Measurements from ENCODE around the gene LGSN.

The LGSN gene

DNA sequence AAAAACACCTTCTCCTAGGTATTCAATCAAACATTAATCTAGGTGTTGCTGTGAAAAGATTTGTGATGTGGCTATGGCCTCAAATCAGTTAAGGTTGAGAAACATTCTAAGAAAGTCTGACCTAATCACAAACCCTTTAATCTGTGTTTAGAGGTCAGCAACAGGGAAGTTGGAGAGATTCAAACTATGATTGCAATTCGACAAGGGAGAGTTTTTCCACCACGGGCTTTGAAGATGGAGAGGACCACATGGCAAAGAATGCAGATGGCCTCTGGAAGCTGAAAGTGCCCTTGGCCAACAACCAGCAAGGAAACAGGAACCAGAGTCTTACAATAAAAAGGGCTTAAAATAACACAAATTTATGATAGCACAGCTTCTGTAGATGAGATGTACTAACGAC lies 29.6 kb upstream of the LGSN start:
- H3K18ac ChIP-seq (ENCODE audit: low read length): no peak overlapping the region
- H2BK5ac ChIP-seq (ENCODE audit: low read length): no peak overlapping the region
- no peak overlapping the region for H3K23ac ChIP-seq (ENCODE audit: low read depth, low read length, poor library complexity)
- H3K9ac ChIP-seq (ENCODE audit: low read depth, low read length, poor library complexity): no peak overlapping the region
- no peaks in the 10 kb centered on the region for H3K79me1 ChIP-seq (ENCODE audit: low read depth, low read length)
- H3K4me2 ChIP-seq (ENCODE audit: insufficient read depth, low read length, poor library complexity, severe bottlenecking): no peak overlapping the region
- H2BK120ac ChIP-seq (ENCODE audit: low read depth, low read length): no peak overlapping the region
- no peak overlapping the region for H2BK12ac ChIP-seq (ENCODE audit: low read length)
- no peak overlapping the region for H3K27ac ChIP-seq (replicated peaks; ENCODE audit: low read length)
- H3K4me1 ChIP-seq (ENCODE audit: control insufficient read depth in 2 of 2, insufficient read depth in 1 of 2, low read depth in 1 of 2, low read length in 2 of 2): no peaks in the 10 kb centered on the region
- H3K9me3 ChIP-seq (replicated peaks in 1 of 2; ENCODE audit: control insufficient read depth in 2 of 2, insufficient read depth in 1 of 2, low read depth in 1 of 2, low read length in 2 of 2): no peaks in the 10 kb centered on the region
- H3K4ac ChIP-seq (ENCODE audit: low read length): no peak overlapping the region
- H3K36me3 ChIP-seq (replicated peaks in 1 of 2; ENCODE audit: control insufficient read depth in 2 of 2, insufficient read depth in 2 of 2, low read length in 2 of 2): no peaks in the 10 kb centered on the region
- H2AFZ ChIP-seq (ENCODE audit: low read length): no peak overlapping the region
- no peak for DNase-seq (ENCODE audit: low spot score)
- H3K14ac ChIP-seq (ENCODE audit: low read length): no peak overlapping the region
- H4K91ac ChIP-seq (ENCODE audit: low read depth, low read length, poor library complexity): no peak overlapping the region
- H2AK5ac ChIP-seq (ENCODE audit: low read depth, low read length): no peak overlapping the region
- H3K4me3 ChIP-seq (ENCODE audit: low read length in 2 of 2): no peak overlapping the region
- no peak overlapping the region for H4K8ac ChIP-seq (ENCODE audit: low read depth, low read length)
- no CpG with 5 or more reads among the region's 3 CpGs for WGBS, 2 donors (ENCODE audit: extremely low coverage in 2 of 2, insufficient read length in 2 of 2, insufficient replicate concordance in 1 of 2)
- H2BK15ac ChIP-seq (ENCODE audit: low read length): no peak overlapping the region
- H3K27me3 ChIP-seq (ENCODE audit: control insufficient read depth in 3 of 3, insufficient read depth in 3 of 3, low read depth in 1 of 3, low read length in 3 of 3): no peaks in the 10 kb centered on the region

- no peak overlapping the region for H4K91ac ChIP-seq (ENCODE audit: low read depth, low read length, poor library complexity)
- no peak overlapping the region for H3K4ac ChIP-seq (ENCODE audit: low read length)
- H3K4me3 ChIP-seq (ENCODE audit: low read length in 2 of 2): no peak overlapping the region
- H3K79me1 ChIP-seq (ENCODE audit: low read depth, low read length): no peaks in the 10 kb centered on the region
- no peak overlapping the region for H4K8ac ChIP-seq (ENCODE audit: low read depth, low read length)
- H2BK120ac ChIP-seq (ENCODE audit: low read depth, low read length): no peak overlapping the region
- no peak overlapping the region for H2BK12ac ChIP-seq (ENCODE audit: low read length)
- no peaks in the 10 kb centered on the region for H3K9me3 ChIP-seq (replicated peaks in 1 of 2; ENCODE audit: control insufficient read depth in 2 of 2, insufficient read depth in 1 of 2, low read depth in 1 of 2, low read length in 2 of 2)
- WGBS, 2 donors (ENCODE audit: extremely low coverage in 2 of 2, insufficient read length in 2 of 2, insufficient replicate concordance in 1 of 2): no CpG with 5 or more reads among the region's 3 CpGs
- H3K36me3 ChIP-seq (replicated peaks in 1 of 2; ENCODE audit: control insufficient read depth in 2 of 2, insufficient read depth in 2 of 2, low read length in 2 of 2): no peaks in the 10 kb centered on the region
- H2AFZ ChIP-seq (ENCODE audit: low read length): no peak overlapping the region
- no peak overlapping the region for H3K4me2 ChIP-seq (ENCODE audit: insufficient read depth, low read length, poor library complexity, severe bottlenecking)
- no peak overlapping the region for H3K18ac ChIP-seq (ENCODE audit: low read length)
- H3K9ac ChIP-seq (ENCODE audit: low read depth, low read length, poor library complexity): no peak overlapping the region
- H3K23ac ChIP-seq (ENCODE audit: low read depth, low read length, poor library complexity): no peak overlapping the region
- no peak overlapping the region for H2BK15ac ChIP-seq (ENCODE audit: low read length)
- DNase-seq (ENCODE audit: low spot score): no peak
- H3K14ac ChIP-seq (ENCODE audit: low read length): no peak overlapping the region
- H2AK5ac ChIP-seq (ENCODE audit: low read depth, low read length): no peak overlapping the region
- H3K4me1 ChIP-seq (ENCODE audit: control insufficient read depth in 2 of 2, insufficient read depth in 1 of 2, low read depth in 1 of 2, low read length in 2 of 2): no peaks in the 10 kb centered on the region
- no peaks in the 10 kb centered on the region for H3K27me3 ChIP-seq (ENCODE audit: control insufficient read depth in 3 of 3, insufficient read depth in 3 of 3, low read depth in 1 of 3, low read length in 3 of 3)
- no peak overlapping the region for H3K27ac ChIP-seq (replicated peaks; ENCODE audit: low read length)
- no peak overlapping the region for H2BK5ac ChIP-seq (ENCODE audit: low read length)
Measured at GRCh38 chr6:63348836-63349235, 29.1 kb upstream of the LGSN start.

DNA sequence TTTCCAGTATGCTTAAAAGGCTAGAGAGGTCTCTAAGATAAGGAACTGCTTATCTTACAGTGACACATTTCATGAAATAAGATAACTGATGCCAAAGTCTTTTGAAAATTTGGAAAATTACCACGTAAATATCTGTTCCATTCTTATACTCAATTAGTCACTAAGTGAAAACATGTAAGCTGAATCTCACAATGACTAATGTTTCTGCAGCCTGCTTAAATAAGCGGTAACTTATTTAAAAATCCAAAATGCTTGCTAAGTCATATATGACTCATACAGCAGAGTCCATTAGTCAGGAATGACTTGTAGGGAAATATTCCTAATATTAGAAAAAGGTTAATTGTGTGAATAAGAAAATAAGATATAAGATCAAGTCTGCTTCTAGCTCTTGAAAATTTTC lies 27.8 kb upstream of the LGSN start:
- Histone ChIP-seq H3K79me1 (ENCODE audit: low read depth, low read length) (no peaks in the 10 kb centered on the region), H3K14ac (ENCODE audit: low read length) (no peak overlapping the region), H2BK12ac (ENCODE audit: low read length) (no peak overlapping the region), H3K23ac (ENCODE audit: low read depth, low read length, poor library complexity) (no peak overlapping the region), H2AK5ac (ENCODE audit: low read depth, low read length) (no peak overlapping the region), H3K27me3 (ENCODE audit: control insufficient read depth in 3 of 3, insufficient read depth in 3 of 3, low read depth in 1 of 3, low read length in 3 of 3) (no peaks in the 10 kb centered on the region), H3K27ac (replicated peaks; ENCODE audit: low read length) (no peak overlapping the region), H3K4ac (ENCODE audit: low read length) (no peak overlapping the region), H3K36me3 (replicated peaks in 1 of 2; ENCODE audit: control insufficient read depth in 2 of 2, insufficient read depth in 2 of 2, low read length in 2 of 2) (no peaks in the 10 kb centered on the region), H3K9ac (ENCODE audit: low read depth, low read length, poor library complexity) (no peak overlapping the region), H2BK5ac (ENCODE audit: low read length) (no peak overlapping the region), H4K91ac (ENCODE audit: low read depth, low read length, poor library complexity) (no peak overlapping the region), H4K8ac (ENCODE audit: low read depth, low read length) (no peak overlapping the region), H2BK15ac (ENCODE audit: low read length) (no peak overlapping the region), H3K4me3 (ENCODE audit: low read length in 2 of 2) (no peak overlapping the region), H2AFZ (ENCODE audit: low read length) (no peak overlapping the region), H3K9me3 (replicated peaks in 1 of 2; ENCODE audit: control insufficient read depth in 2 of 2, insufficient read depth in 1 of 2, low read depth in 1 of 2, low read length in 2 of 2) (no peaks in the 10 kb centered on the region), H3K4me1 (ENCODE audit: control insufficient read depth in 2 of 2, insufficient read depth in 1 of 2, low read depth in 1 of 2, low read length in 2 of 2) (no peaks in the 10 kb centered on the region), H3K18ac (ENCODE audit: low read length) (no peak overlapping the region), H3K4me2 (ENCODE audit: insufficient read depth, low read length, poor library complexity, severe bottlenecking) (no peak overlapping the region), H2BK120ac (ENCODE audit: low read depth, low read length) (no peak overlapping the region)
- WGBS, 2 donors (ENCODE audit: extremely low coverage in 2 of 2, insufficient read length in 2 of 2, insufficient replicate concordance in 1 of 2): no CpG with 5 or more reads among the region's 2 CpGs
- DNase-seq (ENCODE audit: low spot score): no peak

DNA sequence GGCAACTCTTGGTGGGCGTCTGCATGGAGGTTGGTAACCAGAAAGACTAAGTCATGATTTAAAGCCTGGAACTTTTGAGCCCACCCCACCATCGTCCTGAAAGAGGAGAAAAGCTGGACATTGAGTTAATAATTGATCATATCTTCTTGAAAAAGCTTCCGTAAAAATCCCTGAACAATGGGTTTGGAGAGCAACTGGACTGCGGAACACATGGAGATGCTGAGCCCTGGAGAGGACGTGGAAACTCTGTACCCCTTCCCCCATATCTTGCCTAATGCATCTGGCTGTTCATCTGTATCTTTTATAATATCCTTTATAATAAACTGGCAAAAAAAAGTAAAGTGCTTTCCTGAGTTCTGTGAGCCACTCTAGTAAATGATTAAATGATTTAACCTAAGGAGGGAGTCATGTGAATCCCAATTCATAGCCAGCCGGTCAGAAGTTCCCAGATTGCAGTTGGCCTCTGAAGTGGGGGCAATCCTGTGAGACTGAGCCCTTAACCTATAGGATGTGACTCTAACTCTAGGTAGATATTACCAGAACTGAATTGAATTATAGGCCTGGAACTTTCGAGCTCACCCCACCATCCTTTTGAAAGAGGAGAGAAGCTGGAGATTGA lies 26.5 kb upstream of the LGSN start:
- no peak overlapping the region for H4K8ac ChIP-seq (ENCODE audit: low read depth, low read length)
- H3K4me3 ChIP-seq (ENCODE audit: low read length in 2 of 2): no peak overlapping the region
- H3K4me2 ChIP-seq (ENCODE audit: insufficient read depth, low read length, poor library complexity, severe bottlenecking): no peak overlapping the region
- H3K18ac ChIP-seq (ENCODE audit: low read length): no peak overlapping the region
- no peak overlapping the region for H3K9ac ChIP-seq (ENCODE audit: low read depth, low read length, poor library complexity)
- H3K9me3 ChIP-seq (replicated peaks in 1 of 2; ENCODE audit: control insufficient read depth in 2 of 2, insufficient read depth in 1 of 2, low read depth in 1 of 2, low read length in 2 of 2): no peaks in the 10 kb centered on the region
- no peaks in the 10 kb centered on the region for H3K27me3 ChIP-seq (ENCODE audit: control insufficient read depth in 3 of 3, insufficient read depth in 3 of 3, low read depth in 1 of 3, low read length in 3 of 3)
- no peaks in the 10 kb centered on the region for H3K79me1 ChIP-seq (ENCODE audit: low read depth, low read length)
- H3K4me1 ChIP-seq (ENCODE audit: control insufficient read depth in 2 of 2, insufficient read depth in 1 of 2, low read depth in 1 of 2, low read length in 2 of 2): no peaks in the 10 kb centered on the region
- no peak overlapping the region for H2BK12ac ChIP-seq (ENCODE audit: low read length)
- H3K4ac ChIP-seq (ENCODE audit: low read length): no peak overlapping the region
- H4K91ac ChIP-seq (ENCODE audit: low read depth, low read length, poor library complexity): no peak overlapping the region
- H2BK15ac ChIP-seq (ENCODE audit: low read length): no peak overlapping the region
- no peak overlapping the region for H2AFZ ChIP-seq (ENCODE audit: low read length)
- DNase-seq (ENCODE audit: low spot score): no peak
- no peaks in the 10 kb centered on the region for H3K36me3 ChIP-seq (replicated peaks in 1 of 2; ENCODE audit: control insufficient read depth in 2 of 2, insufficient read depth in 2 of 2, low read length in 2 of 2)
- no peak overlapping the region for H2AK5ac ChIP-seq (ENCODE audit: low read depth, low read length)
- H3K27ac ChIP-seq (replicated peaks; ENCODE audit: low read length): no peak overlapping the region
- no peak overlapping the region for H3K23ac ChIP-seq (ENCODE audit: low read depth, low read length, poor library complexity)
- no peak overlapping the region for H2BK5ac ChIP-seq (ENCODE audit: low read length)
- WGBS, 2 donors (ENCODE audit: extremely low coverage in 2 of 2, insufficient read length in 2 of 2, insufficient replicate concordance in 1 of 2): no CpG with 5 or more reads among the region's 7 CpGs
- no peak overlapping the region for H3K14ac ChIP-seq (ENCODE audit: low read length)
- no peak overlapping the region for H2BK120ac ChIP-seq (ENCODE audit: low read depth, low read length)

All from neuronal stem cell (in vitro differentiated cells).